Measurements from ENCODE around the gene SATL1.
A peak's percentile ranks its signal among the peaks of the same experiment; 100 is the strongest.

Gene SATL1

DNA sequence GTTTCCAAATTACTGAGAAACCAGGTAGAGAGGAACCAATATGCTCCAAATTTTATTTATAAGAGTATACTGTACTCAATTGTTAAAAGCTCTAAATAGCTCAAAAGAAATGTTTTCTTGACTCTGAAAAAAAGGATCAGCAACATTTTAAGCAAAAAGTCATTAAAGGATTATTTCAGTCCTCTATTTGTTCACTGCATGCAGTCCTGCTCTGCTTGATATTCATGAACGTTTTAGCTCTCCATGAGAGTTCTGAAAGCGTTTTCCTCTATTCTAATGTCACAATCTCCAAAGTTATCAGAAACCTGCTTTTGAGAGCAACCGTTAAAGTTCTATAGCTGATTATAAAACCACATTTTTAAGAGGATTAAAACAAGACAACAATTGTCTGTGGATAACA is 129.4 kb downstream of the SATL1 start:
- TF ChIP-seq, protein P1, sequence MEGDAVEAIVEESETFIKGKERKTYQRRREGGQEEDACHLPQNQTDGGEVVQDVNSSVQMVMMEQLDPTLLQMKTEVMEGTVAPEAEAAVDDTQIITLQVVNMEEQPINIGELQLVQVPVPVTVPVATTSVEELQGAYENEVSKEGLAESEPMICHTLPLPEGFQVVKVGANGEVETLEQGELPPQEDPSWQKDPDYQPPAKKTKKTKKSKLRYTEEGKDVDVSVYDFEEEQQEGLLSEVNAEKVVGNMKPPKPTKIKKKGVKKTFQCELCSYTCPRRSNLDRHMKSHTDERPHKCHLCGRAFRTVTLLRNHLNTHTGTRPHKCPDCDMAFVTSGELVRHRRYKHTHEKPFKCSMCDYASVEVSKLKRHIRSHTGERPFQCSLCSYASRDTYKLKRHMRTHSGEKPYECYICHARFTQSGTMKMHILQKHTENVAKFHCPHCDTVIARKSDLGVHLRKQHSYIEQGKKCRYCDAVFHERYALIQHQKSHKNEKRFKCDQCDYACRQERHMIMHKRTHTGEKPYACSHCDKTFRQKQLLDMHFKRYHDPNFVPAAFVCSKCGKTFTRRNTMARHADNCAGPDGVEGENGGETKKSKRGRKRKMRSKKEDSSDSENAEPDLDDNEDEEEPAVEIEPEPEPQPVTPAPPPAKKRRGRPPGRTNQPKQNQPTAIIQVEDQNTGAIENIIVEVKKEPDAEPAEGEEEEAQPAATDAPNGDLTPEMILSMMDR (IDR thresholded peaks at IDR 0.05) = no peak
- Mint-ChIP-seq H3K27me3 (ENCODE audit: low read depth, poor library complexity) (no peaks in the 10 kb centered on the region), H3K36me3 (ENCODE audit: low read depth) (no peaks in the 10 kb centered on the region), H3K4me1 (peaks cover 9% of the 10 kb centered on the region), H3K4me3 (no peak overlapping the region), H3K9me3 (peaks cover 27% of the 10 kb centered on the region), H3K27ac (no peak overlapping the region)
- DNase-seq = no peak

DNA sequence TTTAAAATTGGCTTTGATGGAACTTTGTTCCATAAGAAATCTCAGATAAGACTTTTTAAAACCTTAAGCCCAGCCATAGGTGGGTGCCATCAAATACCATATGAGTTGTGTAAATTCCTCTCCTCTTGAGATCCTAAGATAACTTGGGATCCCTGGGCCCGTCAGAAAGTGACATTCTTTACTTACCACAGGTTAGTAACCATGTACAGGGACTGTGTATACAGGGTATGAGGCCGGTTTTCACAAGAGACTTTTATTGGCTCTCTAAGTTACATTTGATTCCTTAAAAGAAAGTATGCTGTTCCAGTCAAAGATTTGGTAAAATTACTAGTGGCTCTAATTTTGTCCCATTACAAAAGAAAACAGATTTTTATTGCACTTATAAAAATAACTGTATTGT is 129.8 kb downstream of the SATL1 start:
- H3K4me3 Mint-ChIP-seq = no peak overlapping the region
- H3K27ac Mint-ChIP-seq = no peak overlapping the region
- H3K4me1 Mint-ChIP-seq = peaks cover 9% of the 10 kb centered on the region
- TF ChIP-seq, protein P1 (IDR thresholded peaks at IDR 0.05) = no peak
- no peaks in the 10 kb centered on the region for H3K27me3 Mint-ChIP-seq (ENCODE audit: low read depth, poor library complexity)
- no peaks in the 10 kb centered on the region for H3K36me3 Mint-ChIP-seq (ENCODE audit: low read depth)
- DNase-seq = no peak
- H3K9me3 Mint-ChIP-seq = peaks cover 30% of the 10 kb centered on the region

DNA sequence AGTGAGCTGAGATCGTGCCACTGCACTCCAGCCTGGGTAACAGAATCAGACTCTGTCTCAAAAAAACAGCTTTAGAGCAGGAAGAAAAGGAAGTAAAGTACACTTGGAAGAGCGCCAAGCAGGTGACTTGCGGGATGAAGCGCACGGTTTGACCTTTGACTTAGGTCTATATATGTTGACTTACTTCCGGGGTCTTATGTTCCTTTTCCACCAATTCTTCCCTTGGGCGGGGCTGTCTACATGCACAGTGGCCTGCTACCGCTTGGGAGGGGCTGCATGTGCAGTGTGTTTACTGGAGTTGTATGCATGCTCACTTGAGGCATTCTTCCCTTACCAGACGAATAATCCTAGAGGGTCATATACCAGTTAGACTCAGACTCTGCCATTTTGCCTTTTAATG is 131.3 kb downstream of the SATL1 start:
- Mint-ChIP-seq H3K27ac (no peak overlapping the region), H3K9me3 (peaks cover 31% of the 10 kb centered on the region), H3K27me3 (ENCODE audit: low read depth, poor library complexity) (no peaks in the 10 kb centered on the region), H3K36me3 (ENCODE audit: low read depth) (no peaks in the 10 kb centered on the region), H3K4me3 (no peak overlapping the region), H3K4me1 (peaks cover 9% of the 10 kb centered on the region)
- TF ChIP-seq, protein P1 (IDR thresholded peaks at IDR 0.05) = no peak
- no peak for DNase-seq

DNA sequence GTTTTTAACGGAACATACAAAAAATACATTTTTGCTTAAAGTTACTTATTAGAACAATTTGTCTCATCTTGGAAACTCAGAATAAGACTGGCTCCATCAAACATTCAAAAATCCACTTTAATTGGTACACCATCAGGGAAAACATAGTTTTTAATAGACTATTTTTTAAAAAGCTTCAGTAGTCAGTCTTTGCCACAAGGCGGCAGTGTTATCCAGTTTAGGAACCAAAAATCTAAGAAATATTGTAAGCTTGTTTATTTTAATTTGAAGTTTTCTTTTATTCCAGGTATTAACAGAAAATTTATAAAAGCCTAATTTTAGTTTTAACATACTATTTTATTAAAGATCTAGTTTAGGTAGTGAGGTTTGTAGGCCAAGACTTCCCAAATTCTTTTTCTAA is 132.2 kb downstream of the SATL1 start:
- H3K9me3 Mint-ChIP-seq = peaks cover 31% of the 10 kb centered on the region

DNA sequence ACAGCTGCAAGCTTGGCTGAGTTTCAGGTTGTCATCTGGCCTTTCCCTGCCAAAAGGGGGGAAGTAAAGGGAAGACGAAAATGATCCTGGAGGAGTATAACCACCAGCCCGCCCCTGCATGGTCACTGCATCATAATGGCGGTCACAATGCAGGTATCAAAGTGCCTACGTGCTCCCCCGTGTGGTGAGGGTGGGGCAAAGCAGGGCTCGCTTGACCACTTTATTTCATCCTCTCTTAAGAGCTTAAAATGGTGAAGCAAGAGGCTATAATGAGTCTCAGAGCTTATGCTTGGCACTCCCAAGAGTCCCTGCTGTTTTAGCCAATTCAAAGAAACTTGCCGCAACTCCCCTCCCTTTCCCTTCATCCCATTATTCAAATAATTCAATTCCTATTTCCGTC is 134.3 kb downstream of the SATL1 start:
- TF ChIP-seq, protein P1 (IDR thresholded peaks at IDR 0.05) = peak; percentile 21
- peaks cover 17% of the 10 kb centered on the region for H3K9me3 Mint-ChIP-seq
- no peak overlapping the region for H3K4me3 Mint-ChIP-seq
- no peak overlapping the region for H3K27ac Mint-ChIP-seq
- DNase-seq = peak; percentile 10
- no peaks in the 10 kb centered on the region for H3K36me3 Mint-ChIP-seq (ENCODE audit: low read depth)
- no peaks in the 10 kb centered on the region for H3K27me3 Mint-ChIP-seq (ENCODE audit: low read depth, poor library complexity)
- H3K4me1 Mint-ChIP-seq = no peaks in the 10 kb centered on the region

More for the DNA sequence above, 132.2 kb downstream of the SATL1 start:
- Mint-ChIP-seq H3K4me3 (no peak overlapping the region), H3K36me3 (ENCODE audit: low read depth) (no peaks in the 10 kb centered on the region), H3K27me3 (ENCODE audit: low read depth, poor library complexity) (no peaks in the 10 kb centered on the region), H3K4me1 (peaks cover 9% of the 10 kb centered on the region), H3K27ac (no peak overlapping the region)
- TF ChIP-seq, protein P1 (IDR thresholded peaks at IDR 0.05) = peak; percentile 70
- DNase-seq = no peak

DNA sequence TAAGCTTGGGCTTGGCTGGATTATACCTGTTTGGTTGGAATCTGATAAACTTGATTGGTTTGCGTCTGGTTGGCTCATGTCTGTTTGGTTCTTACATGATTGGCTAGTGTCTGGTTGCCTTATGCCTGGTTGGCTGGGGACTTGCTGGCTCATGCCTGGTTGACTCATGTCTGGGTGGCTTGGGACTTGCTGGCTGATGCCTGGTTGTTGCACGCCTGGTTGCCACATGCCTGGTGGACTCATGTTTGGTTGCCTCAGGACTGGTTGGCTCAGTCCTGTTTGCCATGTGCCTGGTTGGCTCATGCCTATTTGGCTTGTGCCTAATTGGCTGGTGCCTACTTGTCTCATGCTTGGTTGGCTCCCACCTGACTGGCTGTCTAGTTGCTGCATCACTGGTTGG is 135.4 kb downstream of the SATL1 start:
- Mint-ChIP-seq H3K4me1 (no peaks in the 10 kb centered on the region), H3K36me3 (ENCODE audit: low read depth) (no peaks in the 10 kb centered on the region), H3K27ac (no peak overlapping the region), H3K27me3 (ENCODE audit: low read depth, poor library complexity) (no peaks in the 10 kb centered on the region), H3K4me3 (no peak overlapping the region), H3K9me3 (peaks cover 15% of the 10 kb centered on the region)
- no peak for DNase-seq
- TF ChIP-seq, protein P1 (IDR thresholded peaks at IDR 0.05) = no peak
